GM18909 (cell line): ENCODE measurements around the gene FHOD3.
"Not testable (repeated sequence)": the region's sequence is repeated elsewhere in the genome, so short reads cannot be mapped to it uniquely, and the experiment has no call there.

ENCODE experiments used
- ATAC-seq: cut with Tn5 transposase; IDR thresholded peaks from one replicate; pipeline ENCODE4 v1.9.1; 2021; ENCODE audit warnings: mild to moderate bottlenecking; ENCODE audit not compliant: unreplicated experiment, poor library complexity

The FHOD3 gene

DNA sequence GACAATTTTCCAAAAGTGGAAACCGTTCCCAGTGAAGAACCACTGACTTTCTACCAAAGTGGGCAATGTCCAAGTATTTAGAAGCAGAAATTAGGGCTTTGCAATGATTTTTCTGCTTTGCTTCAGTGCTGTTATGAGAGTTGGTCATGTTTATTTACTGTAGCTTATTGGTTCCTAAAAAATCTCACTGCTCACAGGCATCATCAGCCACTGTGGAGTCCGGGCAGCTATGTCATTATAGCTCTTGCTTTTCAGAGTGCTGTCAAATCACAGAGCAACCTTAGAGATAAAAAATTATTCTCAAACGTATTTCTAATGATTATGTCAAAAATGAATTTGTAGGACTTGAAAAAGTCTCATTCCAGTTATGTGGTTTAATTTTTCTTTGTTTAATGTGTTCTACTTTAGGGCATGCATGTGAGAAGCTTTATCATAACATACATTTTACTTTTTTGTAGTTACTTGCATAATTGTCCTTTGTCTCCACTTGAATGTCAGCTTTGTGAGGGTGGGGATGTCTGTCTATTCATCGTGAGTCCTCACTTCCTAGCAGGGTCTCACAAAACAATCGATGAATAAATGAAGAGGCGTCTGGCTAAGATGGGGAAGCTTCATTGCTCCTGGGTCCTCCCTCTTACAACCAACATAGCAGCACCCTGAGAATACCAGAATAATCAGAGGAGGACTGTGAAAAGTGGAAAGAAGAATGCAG, 413.7 kb downstream of the FHOD3 start:
- no peak for ATAC-seq

DNA sequence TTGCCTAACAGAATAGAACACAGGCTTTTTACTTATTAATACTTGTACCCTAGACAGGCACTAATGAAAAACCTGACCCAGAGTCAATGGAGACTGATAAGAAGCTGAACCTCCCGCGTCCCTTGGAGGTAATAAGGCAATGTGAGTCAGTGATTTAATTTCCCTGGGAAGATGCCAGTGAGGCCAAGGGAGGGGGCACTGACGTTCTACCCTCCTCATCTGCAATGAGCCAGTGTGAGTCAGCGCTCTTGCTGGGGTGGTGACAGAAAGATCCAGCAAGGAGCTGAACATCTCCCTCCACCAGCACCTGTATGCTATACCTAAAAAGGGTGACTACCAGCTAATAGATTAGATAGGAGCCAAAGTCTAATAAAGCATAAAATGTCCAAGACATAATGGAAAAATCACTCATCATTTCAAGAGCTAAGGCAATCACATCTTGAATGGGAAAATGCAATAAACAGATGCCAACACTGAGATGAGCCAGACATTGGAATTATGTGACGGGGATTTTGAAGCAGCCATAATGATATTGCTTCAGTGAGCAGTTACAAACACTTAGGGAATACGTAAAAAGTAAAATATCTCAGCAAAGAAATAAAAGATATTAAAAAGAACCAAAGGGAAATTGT, 414.4 kb downstream of the FHOD3 start:
- no peak for ATAC-seq

DNA sequence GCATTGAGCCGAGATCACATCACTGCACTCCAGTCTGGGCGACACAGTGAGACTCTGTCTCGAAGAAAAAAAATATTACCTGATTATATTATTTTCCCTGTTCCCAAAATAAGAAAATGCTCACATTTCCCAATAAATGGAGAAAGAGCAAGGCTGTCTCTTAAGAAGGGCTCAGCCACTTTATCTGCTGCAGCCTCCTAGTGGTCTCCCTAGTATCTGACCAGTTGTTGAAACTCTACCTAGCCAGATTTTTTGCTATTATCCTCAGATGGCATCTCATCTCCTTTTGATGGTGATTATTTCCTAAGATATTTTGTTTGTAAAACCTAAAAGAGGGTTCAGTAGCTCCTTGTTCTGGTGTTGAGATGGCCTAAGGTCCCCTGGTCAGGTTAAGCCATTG, 417.0 kb downstream of the FHOD3 start:
- no peak for ATAC-seq

DNA sequence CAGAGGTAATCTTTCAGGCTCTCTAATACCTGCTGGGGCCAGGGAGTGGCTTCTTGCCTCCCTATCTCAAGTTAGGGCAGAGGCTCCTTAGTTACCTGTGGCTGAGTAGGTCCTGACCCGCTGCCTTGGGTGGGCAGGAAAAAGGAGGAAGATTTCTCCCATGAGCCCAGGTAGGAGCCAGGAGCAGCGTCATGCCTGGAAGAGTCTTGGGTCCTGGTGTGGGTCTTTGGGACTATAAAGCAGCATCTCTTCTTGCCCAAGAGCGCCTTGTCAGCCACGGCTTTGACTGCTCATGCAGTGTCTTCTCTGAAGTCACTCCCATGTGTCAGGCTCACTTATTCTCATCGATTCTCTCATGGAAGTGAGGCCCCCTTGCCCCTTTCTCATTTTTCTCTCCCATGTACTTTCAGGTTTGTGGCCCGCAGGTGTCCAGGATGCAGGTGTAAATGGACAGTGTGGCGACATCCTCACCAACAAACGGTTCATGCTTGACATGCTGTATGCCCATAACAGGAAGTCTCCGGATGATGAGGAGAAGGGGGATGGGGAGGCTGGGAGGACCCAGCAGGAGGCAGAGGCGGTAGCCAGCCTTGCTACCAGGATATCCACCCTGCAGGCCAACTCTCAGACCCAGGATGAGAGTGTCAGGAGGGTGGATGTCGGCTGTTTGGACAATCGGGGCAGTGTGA, 420.1 kb downstream of the FHOD3 start:
- ATAC-seq = no peak

DNA sequence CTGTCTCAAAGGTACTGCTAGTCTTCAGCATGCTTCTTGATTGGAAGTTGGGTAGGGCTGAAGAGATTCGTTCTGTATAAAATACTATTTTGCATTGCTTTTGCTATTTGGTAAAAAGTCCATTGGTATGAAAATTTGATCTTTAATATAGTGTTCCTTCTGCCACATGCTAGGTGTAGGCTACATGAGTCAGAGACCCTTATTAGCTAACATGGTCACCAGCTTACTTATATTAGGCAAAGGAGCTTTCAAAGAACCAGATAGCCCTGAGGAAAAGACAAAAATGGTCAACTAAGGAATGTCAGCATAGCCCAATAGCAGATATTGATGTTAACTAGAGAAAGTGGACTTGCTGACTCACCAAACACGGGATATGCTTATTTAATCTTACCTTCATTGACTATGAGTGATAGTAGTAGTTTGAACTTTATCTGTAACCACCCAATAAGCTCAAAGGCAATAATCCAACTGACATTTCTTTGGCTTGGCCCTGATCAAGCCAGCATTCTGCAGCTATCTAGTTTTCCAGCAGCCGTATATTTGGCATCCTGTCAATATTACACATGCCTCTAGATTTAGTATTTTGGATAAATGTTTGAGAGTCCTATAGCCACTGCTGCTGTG, 421.3 kb downstream of the FHOD3 start:
- ATAC-seq = no peak

DNA sequence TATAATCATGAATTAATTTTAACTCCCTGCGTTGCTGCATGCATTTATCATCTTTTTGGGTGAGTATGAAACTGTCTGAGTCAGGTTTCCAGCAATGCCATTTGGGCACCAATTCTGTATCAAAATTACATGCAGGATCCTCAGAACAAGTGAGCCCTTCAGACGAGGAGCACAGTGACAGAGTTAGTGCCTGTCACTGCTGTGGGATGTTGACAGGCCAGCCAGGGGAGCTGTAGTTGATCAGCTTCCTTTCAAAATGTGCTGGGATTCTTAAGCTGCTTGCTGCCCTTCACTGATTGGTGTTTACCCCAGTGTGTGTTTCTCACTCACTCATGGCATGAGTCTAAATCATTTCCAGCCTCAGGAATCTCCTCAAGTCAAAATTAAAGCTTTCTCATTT, 422.1 kb downstream of the FHOD3 start:
- ATAC-seq = no peak

DNA sequence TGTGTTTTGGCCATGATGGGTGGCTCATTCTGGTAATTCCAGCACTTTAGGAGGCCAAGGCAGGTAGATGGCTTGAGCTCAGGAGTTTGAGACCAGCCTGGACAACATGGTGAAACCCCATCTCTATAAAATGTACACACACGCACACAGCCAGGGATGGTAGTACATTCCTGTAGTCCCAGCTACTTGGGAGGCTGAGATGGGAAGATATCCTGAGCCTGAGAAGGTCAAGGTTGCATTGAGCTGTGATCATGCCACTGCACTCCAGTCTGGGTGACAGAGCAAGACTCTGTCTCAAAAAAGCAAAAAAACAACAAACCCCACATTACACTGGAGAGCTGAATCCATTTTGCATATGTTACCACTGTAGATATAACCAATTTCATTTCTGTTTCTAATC, 423.8 kb downstream of the FHOD3 start:
- not testable (repeated sequence) for ATAC-seq

DNA sequence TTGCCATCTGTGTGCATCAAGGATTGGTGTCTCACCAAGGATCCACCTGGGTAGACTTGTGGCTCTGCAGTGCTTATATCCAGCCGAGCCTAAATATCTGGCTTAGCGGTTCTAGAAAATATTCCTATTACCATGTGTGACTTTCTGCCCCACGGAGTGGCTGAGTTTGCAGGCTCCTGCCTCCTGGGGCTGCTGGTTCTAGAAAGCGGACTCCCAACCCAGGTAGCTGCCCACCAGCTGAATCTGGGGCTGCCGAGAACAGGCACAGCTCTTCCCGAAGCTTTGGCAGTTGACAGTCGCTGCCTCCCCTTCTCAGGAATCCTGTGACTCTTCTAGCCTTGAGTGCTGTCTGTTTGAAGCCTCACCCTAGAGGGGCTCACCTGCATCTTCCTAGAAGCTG, 426.7 kb downstream of the FHOD3 start:
- no peak for ATAC-seq

DNA sequence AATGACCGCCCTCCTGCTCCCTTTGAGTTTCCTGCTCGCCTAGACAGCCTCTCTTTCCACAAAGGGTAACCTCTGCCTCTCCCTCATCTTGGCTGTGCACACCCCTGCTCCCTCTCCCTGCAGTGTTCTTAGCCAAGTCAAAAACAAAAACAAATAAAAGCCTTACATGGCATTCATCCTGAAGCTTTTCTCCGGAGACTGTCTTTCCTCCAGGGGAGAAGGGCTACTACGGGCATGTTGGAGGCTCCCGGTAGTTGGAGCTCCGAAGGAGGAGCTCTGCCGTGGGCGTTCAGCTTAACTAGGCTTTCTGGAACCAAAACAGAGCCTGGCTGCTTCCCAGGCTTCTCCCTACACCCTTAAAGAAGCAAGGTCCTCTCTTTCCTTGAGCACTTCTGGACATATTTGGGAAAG, 427.1 kb downstream of the FHOD3 start:
- ATAC-seq = no peak

DNA sequence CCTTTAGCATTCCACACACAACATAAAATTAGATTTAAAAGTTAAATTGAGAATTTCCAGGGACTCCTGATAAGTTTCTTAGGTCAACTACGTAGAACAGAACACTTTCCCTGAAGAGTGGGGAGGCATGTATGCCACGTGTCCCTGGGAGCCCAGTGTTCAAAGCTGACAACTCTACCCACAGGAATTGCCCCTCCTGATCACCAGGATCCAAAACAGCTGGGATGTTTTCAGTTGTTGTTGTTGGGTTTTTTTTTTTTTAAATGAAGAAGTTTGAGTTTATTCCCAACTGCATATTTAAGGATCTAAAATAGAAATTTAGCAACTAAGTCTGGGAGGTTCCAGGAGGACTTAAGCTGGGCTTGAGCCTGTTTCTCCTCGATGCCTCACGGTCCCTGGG, 430.8 kb downstream of the FHOD3 start:
- ATAC-seq = no peak

DNA sequence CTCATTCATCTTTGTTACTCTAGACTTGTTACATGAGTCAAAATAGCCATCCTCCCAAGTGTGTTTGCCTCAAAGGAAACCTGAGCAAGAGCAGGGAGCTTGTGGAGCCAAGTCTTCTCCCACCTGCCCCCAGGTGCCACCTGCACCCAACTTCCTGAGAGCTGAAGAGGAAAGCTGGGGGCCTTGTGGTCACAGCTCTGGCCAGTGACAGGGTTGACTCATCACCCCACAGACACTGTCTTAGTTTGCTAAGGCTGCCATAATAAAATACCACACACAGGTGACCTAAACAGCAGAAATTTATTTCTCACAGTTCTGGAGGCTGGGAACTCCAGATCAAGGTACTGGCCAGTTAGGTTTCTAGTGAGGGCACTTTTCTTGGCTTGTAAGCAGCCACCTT, 431.7 kb downstream of the FHOD3 start:
- no peak for ATAC-seq

DNA sequence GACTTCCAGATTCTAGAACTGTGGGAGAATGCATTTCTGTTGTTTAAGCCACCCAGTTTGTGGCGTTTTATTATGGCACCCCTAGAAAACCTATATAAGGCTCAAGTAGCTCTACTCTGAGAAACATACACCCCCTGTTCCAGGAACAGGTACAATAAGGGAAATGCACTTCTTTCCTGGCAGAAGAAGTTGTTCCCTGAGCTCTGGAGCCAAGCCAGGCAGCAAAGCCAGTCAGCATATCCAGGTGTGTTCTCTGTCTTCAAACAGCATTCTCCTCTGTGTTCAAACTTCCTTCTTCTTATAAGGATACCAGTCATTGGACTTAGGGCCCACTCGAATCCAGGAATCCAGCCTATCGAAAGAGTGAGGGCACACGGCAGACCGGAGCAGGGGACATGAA, 434.8 kb downstream of the FHOD3 start:
- no peak for ATAC-seq

DNA sequence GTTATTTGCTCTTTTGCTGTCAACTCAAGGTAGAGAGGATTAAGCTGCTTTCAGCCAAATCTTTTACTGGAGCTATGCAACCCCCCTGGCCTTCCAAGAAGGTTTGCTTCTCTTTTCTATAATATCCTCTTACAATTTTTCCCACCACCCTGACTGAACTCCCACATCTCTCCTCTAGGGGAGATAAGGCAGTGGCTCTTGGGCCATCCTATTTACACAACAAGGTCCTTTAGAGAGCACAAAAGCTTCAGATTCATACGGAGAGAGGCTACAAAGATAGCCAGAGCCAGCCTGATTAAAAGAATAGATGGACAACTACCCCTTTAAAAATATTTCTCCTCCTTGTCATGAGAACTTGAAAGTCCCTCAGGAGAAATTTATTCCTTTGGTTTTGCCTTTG, 435.6 kb downstream of the FHOD3 start:
- no peak for ATAC-seq

DNA sequence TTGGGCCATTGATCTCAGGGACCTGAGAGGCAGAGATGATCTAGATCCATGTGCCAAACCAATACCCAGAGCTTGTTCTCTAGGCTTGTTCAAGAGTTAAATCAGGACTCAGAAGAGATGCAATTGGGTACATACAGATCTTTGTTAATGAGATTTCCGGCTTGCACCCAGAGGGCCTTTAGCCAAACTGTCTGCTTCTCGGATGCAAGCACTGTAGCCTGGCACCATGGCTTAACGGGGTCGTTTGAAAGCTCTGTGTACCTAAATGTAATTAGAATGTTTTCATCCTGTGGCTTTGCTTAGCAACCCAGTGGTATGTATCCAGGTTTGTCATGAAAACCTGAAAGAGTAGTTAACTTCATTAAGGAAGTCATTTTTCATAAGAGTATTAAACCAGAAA, 437.1 kb downstream of the FHOD3 start:
- ATAC-seq = no peak

DNA sequence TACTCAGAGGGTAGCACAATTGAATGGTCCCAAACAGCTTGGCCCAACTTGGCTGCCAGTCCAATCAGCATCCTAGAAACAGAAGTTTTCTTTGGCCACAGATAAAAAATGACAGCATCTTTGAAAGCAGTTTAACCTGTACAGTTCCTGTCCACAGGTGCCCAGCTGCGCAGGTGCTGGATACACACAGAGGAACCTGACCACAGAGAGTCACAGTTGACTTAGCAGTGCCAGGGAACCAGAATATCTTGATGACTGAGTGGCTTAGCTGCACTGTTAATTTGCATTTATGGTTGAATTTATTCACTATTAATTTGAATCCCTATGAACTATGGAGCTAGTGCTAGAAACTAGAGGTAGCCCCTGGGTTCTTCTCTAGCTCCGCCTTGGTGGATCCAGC, 437.6 kb downstream of the FHOD3 start:
- ATAC-seq = no peak

DNA sequence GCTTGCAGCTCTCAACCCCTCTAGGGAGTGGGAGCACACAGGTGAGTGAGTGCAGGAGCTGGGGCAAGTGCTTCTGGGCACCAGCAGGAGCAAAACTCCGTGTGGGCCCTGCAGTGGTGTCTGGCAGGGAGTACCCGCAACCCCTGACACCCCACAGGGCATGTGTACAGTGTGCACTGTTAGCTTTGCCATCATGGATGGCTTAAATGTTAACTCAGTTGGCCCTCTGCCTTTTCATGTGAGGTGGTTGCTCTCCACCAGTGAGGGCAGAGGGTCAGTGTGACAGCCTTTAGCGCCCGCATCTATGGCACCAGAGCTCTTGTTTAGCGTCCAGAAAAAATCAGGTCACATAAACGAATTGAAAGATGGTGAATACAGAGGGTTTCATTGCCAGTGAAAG, 438.6 kb downstream of the FHOD3 start:
- no peak for ATAC-seq

DNA sequence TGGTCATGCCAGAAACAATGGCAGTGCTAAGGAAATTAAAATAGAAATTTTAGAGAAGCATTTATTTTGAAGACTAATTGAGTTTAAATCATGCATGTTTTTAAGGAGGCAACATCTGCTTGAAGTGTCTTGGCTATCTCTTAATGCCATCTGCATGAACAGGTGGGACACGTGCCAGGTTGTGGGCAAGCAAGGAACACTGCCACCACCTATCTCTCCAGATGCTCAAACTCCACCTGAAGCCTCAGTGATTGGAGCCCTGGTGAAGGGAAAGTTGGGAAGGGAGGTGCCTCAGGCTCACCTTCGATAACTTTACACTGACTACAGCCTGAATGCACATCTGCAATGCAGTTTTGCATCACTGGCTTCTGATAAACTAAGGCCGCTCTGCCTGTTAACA, 439.8 kb downstream of the FHOD3 start:
- no peak for ATAC-seq

DNA sequence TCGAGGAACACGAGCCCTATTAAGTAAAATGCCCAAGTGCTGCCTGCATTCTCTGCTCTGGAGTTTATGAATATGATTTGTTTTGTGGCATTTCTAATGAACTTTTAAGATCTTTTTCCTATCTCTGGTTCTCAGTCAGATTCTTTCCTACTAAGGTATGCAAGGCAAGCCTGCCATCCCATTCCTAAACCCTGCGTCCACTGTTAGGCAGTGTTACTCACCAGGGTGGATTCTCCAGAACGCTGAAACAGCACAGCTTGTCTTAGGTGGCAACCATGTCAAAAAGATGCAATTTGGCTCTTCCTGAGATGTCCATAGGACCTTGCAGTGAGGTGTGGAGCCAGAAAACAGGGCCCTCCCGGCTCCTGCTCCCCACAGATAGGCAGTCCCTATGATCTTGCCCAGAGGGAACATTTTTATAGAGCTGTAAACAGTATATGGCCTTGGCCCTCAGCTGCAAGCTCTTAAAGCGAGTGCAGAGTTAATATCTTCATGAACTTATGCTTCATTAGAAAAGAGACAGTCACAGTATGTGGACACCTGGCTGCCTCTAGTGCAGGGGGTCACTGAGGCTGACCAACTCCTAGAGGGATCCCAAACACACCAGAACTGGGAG, 446.9 kb downstream of the FHOD3 start:
- ATAC-seq = no peak

DNA sequence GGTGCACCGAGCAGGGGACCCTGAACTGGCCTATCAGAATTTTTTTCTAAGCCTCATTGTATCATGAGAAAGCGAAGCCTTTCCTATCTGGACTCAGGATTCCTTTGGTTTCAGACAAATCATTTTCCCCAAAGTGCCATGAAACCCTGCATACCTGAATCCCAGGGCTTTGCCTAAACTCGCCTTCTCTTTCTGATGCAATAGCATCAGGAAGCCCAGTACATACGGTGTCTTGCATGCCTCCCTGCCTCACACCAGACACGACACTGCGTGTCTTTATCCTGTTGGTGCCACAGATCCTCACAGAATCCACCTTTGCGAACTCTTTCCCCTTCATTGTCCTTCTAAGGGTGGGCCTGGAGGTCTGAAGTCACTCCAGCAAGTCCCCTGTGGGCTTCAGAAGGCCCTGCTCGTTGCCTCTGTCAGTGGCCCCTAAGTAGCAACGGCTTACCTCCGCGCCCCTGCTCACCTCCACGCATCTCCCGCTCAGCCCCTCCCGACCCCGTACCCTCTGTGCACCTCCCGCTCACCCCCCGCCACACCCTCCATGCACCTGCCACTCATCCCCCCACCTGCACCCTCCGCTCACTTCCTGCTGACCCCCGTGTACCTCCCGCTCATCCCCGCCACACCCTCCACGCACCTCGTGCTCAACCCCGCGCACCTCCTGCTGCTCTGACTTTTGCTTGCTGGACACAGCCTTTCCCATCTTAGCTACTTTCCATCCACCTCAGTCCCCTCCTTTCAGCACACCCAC, 447.9 kb downstream of the FHOD3 start:
- no peak for ATAC-seq
